Keratinocyte (primary cell): Measurements from ENCODE around the gene TNS2. TPM values are rescaled to one million over a fixed set of nuclear protein-coding genes. Genes with fewer than 3 reads are reported as not detected.

Experiments used
- DNase-seq: peaks from one replicate; pipeline ENCODE4 v3.0.0-alpha.2; 2011; ENCODE audit warnings: low read depth, missing footprints, low spot score
- FAIRE-seq: peaks from 2 replicates; lab custom pipeline; 2011; peaks lifted over from hg19 to GRCh38; lab: Jason Lieb, UNC
- H2AFZ ChIP-seq: 2 replicates; pipeline ENCODE4 v1.6.0; 2012; ENCODE audit warnings: low read length, control low read depth, inconsistent platforms; ENCODE audit not compliant: control insufficient read depth
- H3K27ac ChIP-seq: 2 replicates; pipeline ENCODE4 v1.5.1; 2011; ENCODE audit warnings: low read length; ENCODE audit not compliant: control insufficient read depth, insufficient read depth
- H3K27me3 ChIP-seq: 3 replicates; pipeline ENCODE4 v1.6.0; 2011; ENCODE audit warnings: low read length; ENCODE audit not compliant: control insufficient read depth, insufficient read depth; ENCODE audit errors: extremely low read depth
- H3K36me3 ChIP-seq, 2 experiments: 2 replicates in 1 of 2; 3 replicates in 1 of 2; pipeline ENCODE4 v1.5.1; 2011; ENCODE audit warnings: low read length in 2 of 2, mild to moderate bottlenecking in 1 of 2; ENCODE audit not compliant: control insufficient read depth in 2 of 2, insufficient read depth in 2 of 2; ENCODE audit errors: extremely low read depth in 1 of 2
- H3K4me1 ChIP-seq: 3 replicates; pipeline ENCODE4 v1.5.1; 2011; ENCODE audit warnings: low read length; ENCODE audit not compliant: control insufficient read depth, insufficient read depth; ENCODE audit errors: extremely low read depth
- H3K4me2 ChIP-seq: 3 replicates; pipeline ENCODE4 v1.6.0; 2011; ENCODE audit warnings: low read depth, low read length; ENCODE audit not compliant: control insufficient read depth, insufficient read depth; ENCODE audit errors: extremely low read depth
- H3K4me3 ChIP-seq, 3 experiments: fragments of 200-600 bp in 1 of 3; sonication (generic) in 1 of 3; 2 replicates in 2 of 3; 3 replicates in 1 of 3; pipeline ENCODE4 v1.5.1; 2011 to 2016; ENCODE audit warnings: low read length in 3 of 3, mild to moderate bottlenecking in 3 of 3, control low read depth in 2 of 3, inconsistent platforms in 1 of 3, low read depth in 1 of 3, mixed read lengths in 1 of 3, mixed run types in 1 of 3, moderate library complexity in 1 of 3; ENCODE audit not compliant: control insufficient read depth in 2 of 3, insufficient read depth in 2 of 3; ENCODE audit errors: extremely low read depth in 1 of 3
- H3K79me2 ChIP-seq: 2 replicates; pipeline ENCODE4 v1.6.0; 2012; ENCODE audit warnings: low read length; ENCODE audit not compliant: control insufficient read depth, insufficient read depth
- H3K9ac ChIP-seq: 3 replicates; pipeline ENCODE4 v1.6.0; 2011; ENCODE audit warnings: low read length; ENCODE audit not compliant: control insufficient read depth, insufficient read depth; ENCODE audit errors: extremely low read depth
- H3K9me1 ChIP-seq: 3 replicates; pipeline ENCODE4 v1.6.0; 2011; ENCODE audit warnings: low read length; ENCODE audit not compliant: control insufficient read depth, insufficient read depth; ENCODE audit errors: extremely low read depth
- H3K9me3 ChIP-seq: 2 replicates; pipeline ENCODE4 v1.5.1; 2012; ENCODE audit warnings: low read depth, low read length; ENCODE audit not compliant: control insufficient read depth
- H4K20me1 ChIP-seq: 3 replicates; pipeline ENCODE4 v1.6.0; 2011; ENCODE audit warnings: low read length; ENCODE audit not compliant: control insufficient read depth, insufficient read depth; ENCODE audit errors: extremely low read depth
- CTCF ChIP-seq, 3 experiments: IDR thresholded peaks in 1 of 3; conservative IDR thresholded peaks in 1 of 3; optimal IDR thresholded peaks in 1 of 3; 2 replicates in 2 of 3; 3 replicates in 1 of 3; pipeline versions ENCODE3 to v1.5.1; 2011; ENCODE audit warnings: low read length in 3 of 3, mild to moderate bottlenecking in 3 of 3, moderate library complexity in 2 of 3, control low read depth in 1 of 3, inconsistent platforms in 1 of 3; ENCODE audit not compliant: insufficient read depth in 2 of 3; ENCODE audit errors: extremely low read depth in 1 of 3
- EZH2 ChIP-seq: IDR thresholded peaks from one replicate; pipeline ENCODE4 v1.6.1; 2012; ENCODE audit warnings: inconsistent platforms, mild to moderate bottlenecking, low read length, moderate library complexity
- dilution Hi-C: fragments of 300-500 bp; cut with MboI; formaldehyde crosslinking; loops from one replicate; pipeline ENCODE4 v1.7.0; 2020; ENCODE audit warnings: low sequenced_read_pairs; ENCODE audit not compliant: extremely low pct_ligation_motif_present
- polyA plus RNA-seq, 5 experiments: library from polyadenylated mRNA; depleted of rRNA in 3 of 5; stranded (reverse) in 3 of 5; stranded (forward) in 1 of 5; unstranded in 1 of 5; fragments of >200 nt; gene quantifications; 1 replicate in 1 of 5; 2 replicates in 3 of 5; 3 replicates in 1 of 5; pipeline versions ENCODE4 v1.2.1 to v1.2.3, GENCODE V29; 2011 to 2012; ENCODE audit warnings: missing spikeins in 2 of 5, low read depth in 1 of 5, low replicate concordance in 1 of 5

TNS2 gene
- polyA plus RNA-seq, 1 donor (not counting 4 experiments of a cell fraction or from before 2014, with no cell fraction given), result 0.80 TPM

- H3K9me1 ChIP-seq, result peaks cover 3% of the 10 kb centered on the region
- no peak overlapping the region for H2AFZ ChIP-seq
- H3K4me2 ChIP-seq, result peak overlapping the region; percentile 51
- H3K79me2 ChIP-seq, result no peaks in the 10 kb centered on the region
- H3K27me3 ChIP-seq, result no peaks in the 10 kb centered on the region
- H3K4me3 ChIP-seq, result no peak overlapping the region
- H3K4me1 ChIP-seq, result peaks cover 54% of the 10 kb centered on the region
- dilution Hi-C loops, result no loop called here
- no peaks in the 10 kb centered on the region for H3K9me3 ChIP-seq
- FAIRE-seq, result no peak
- no peaks in the 10 kb centered on the region for H4K20me1 ChIP-seq
- H3K27ac ChIP-seq, result no peak overlapping the region
- peak overlapping the region; percentile 18 for H3K9ac ChIP-seq
- TF ChIP-seq EZH2 (no peak), CTCF (optimal IDR thresholded peaks at IDR 0.05 in 1 of 3, IDR thresholded peaks at IDR 0.05 in 1 of 3, conservative IDR thresholded peaks at IDR 0.05 in 1 of 3; ENCODE audit: extremely low read depth in 1 of 3, insufficient read depth in 2 of 3, low read length in 3 of 3) (no peak)
- DNase-seq, result no peak
- peaks cover 0 to 3% of the 10 kb centered on the region in 2 experiments for H3K36me3 ChIP-seq
Observed at GRCh38 chr12:53050426-53051057, 677 bp downstream of the TNS2 start.

- Histone ChIP-seq H3K4me1 (peaks cover 48% of the 10 kb centered on the region), H3K27ac (no peak overlapping the region), H3K4me3 (no peak overlapping the region), H3K36me3 (peaks cover 0 to 3% of the 10 kb centered on the region in 2 experiments), H3K27me3 (no peaks in the 10 kb centered on the region), H3K79me2 (no peaks in the 10 kb centered on the region), H3K9me1 (peaks cover 3% of the 10 kb centered on the region), H4K20me1 (no peaks in the 10 kb centered on the region), H3K4me2 (no peak overlapping the region), H3K9me3 (no peaks in the 10 kb centered on the region), H2AFZ (no peak overlapping the region), H3K9ac (no peak overlapping the region)
- DNase-seq (no peak), FAIRE-seq (no peak)
- TF ChIP-seq EZH2 (no peak), CTCF (optimal IDR thresholded peaks at IDR 0.05 in 1 of 3, IDR thresholded peaks at IDR 0.05 in 1 of 3, conservative IDR thresholded peaks at IDR 0.05 in 1 of 3; ENCODE audit: extremely low read depth in 1 of 3, insufficient read depth in 2 of 3, low read length in 3 of 3) (no peak)
- dilution Hi-C loops, result no loop called here
Observed at GRCh38 chr12:53051058-53051880, 1.4 kb downstream of the TNS2 start.
